HL-60 (cell line): ENCODE data around the gene PRRX1.

ENCODE experiments used
- SPI1 ChIP-seq: IDR thresholded peaks from 2 replicates; pipeline ENCODE4 v1.6.1; 2012; ENCODE audit warnings: low read depth, mild to moderate bottlenecking, borderline replicate concordance
- TF ChIP-seq, protein P1 (sequence below): IDR thresholded peaks from one replicate; pipeline ENCODE4 v1.5.1; 2011; ENCODE audit warnings: low read length, control low read depth, inconsistent platforms; ENCODE audit not compliant: insufficient read depth

DNA sequence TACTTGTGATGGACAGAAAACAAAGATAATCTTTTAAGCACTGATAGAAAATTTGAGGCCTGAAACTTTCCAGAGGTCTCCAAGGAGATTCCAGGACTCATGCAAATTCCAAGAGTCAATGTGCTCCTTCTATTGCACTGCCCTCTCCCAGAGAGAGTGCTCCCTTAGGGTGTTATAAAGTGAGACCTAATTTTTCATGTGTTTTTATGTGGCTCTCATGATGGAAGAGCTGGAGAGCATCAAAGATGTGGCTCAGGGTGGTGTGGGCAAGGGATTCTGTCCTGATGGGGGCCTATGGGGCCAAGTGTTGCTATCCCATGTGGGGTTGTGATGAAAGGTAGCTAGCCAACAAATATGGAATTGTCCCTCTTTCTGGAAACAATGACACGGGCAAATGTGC is 101.3 kb downstream of the PRRX1 start:
- TF ChIP-seq, protein P1, sequence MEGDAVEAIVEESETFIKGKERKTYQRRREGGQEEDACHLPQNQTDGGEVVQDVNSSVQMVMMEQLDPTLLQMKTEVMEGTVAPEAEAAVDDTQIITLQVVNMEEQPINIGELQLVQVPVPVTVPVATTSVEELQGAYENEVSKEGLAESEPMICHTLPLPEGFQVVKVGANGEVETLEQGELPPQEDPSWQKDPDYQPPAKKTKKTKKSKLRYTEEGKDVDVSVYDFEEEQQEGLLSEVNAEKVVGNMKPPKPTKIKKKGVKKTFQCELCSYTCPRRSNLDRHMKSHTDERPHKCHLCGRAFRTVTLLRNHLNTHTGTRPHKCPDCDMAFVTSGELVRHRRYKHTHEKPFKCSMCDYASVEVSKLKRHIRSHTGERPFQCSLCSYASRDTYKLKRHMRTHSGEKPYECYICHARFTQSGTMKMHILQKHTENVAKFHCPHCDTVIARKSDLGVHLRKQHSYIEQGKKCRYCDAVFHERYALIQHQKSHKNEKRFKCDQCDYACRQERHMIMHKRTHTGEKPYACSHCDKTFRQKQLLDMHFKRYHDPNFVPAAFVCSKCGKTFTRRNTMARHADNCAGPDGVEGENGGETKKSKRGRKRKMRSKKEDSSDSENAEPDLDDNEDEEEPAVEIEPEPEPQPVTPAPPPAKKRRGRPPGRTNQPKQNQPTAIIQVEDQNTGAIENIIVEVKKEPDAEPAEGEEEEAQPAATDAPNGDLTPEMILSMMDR = no peak
- no peak for TF ChIP-seq SPI1
